ENCODE results near the gene CNTNAP2.
"Not testable (repeated sequence)": the region's sequence is repeated elsewhere in the genome, so short reads cannot be mapped to it uniquely, and the experiment has no call there.

The CNTNAP2 gene

DNA sequence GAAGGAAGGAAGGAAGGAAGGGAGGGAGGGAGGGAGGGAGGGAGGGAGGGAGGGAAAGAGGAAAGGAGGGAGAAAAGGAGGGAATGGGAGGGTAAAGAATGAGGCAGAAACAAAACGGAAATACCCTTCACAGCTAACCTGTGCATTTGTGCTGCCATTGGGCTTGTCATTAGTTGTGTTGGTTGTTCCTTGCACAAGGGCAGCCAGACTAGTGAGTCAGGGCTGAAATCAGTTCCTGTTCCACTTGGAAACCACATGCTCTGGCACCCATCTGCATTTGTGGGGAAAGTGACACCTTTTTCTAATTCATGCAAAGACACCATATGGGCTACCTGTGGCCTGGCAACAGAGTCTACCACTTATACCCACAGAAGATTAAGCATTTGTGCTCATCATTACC, 1469.9 kb downstream of the CNTNAP2 start:
- in situ Hi-C loops (cut with HindIII; ENCODE audit: low pct_unique_long_range_greater_than_20kb, low sequenced_read_pairs): no loop called here
- no peak for DNase-seq (ENCODE audit: low read depth in 1 of 2, low spot score in 1 of 2)
- no peak for TF ChIP-seq JUND (IDR thresholded peaks at IDR 0.05; ENCODE audit: low read depth)

- TF ChIP-seq JUND (IDR thresholded peaks at IDR 0.05; ENCODE audit: low read depth): no peak
- in situ Hi-C loops (cut with HindIII; ENCODE audit: low pct_unique_long_range_greater_than_20kb, low sequenced_read_pairs): no loop called here
- DNase-seq (ENCODE audit: low read depth in 1 of 2, low spot score in 1 of 2): no peak
Measured at GRCh38 chr7:147593271-147594057, 1476.9 kb downstream of the CNTNAP2 start.

DNA sequence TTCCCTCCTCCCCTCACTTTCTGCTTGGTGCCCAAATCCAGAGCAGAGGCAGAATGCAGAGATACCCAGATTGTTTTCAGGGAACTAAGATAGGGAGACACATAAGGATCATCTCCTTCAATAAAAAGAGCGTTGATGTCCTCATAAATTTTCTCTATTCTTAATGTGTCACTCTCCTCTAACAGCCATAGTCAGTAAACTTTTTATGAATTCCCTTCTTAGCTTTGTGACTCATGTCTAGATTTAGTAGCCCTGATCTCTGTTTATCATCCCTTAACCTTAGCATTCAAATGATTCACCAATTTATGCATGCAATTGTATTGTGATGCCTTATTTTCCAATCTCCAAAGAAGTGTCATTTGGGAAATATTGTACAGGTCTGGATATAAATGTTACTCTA, 1478.4 kb downstream of the CNTNAP2 start:
- no peak for TF ChIP-seq JUND (IDR thresholded peaks at IDR 0.05; ENCODE audit: low read depth)
- in situ Hi-C loops (cut with HindIII; ENCODE audit: low pct_unique_long_range_greater_than_20kb, low sequenced_read_pairs): no loop called here
- DNase-seq (ENCODE audit: low read depth in 1 of 2, low spot score in 1 of 2): no peak

DNA sequence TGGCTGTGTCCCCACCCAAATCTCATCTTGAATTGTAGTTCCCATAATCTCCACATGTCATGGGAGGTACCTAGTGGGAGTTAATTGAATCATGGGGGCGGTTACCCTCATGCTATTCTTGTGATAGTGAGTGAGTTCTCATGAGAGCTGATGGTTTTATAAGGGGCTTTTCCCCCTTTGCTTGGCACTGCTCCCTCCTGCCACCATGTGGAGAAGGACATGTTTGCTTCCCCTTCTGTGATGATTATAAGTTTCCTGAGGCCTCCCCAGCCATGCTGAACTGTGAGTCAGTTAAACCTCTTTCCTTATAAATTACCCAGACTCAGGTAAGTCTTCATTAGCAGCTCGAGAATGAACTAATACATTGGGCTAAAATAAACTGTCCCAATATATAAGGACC, 1482.1 kb downstream of the CNTNAP2 start:
- in situ Hi-C loops (cut with HindIII; ENCODE audit: low pct_unique_long_range_greater_than_20kb, low sequenced_read_pairs); DNase-seq (ENCODE audit: low read depth in 1 of 2, low spot score in 1 of 2): not testable (repeated sequence)

DNA sequence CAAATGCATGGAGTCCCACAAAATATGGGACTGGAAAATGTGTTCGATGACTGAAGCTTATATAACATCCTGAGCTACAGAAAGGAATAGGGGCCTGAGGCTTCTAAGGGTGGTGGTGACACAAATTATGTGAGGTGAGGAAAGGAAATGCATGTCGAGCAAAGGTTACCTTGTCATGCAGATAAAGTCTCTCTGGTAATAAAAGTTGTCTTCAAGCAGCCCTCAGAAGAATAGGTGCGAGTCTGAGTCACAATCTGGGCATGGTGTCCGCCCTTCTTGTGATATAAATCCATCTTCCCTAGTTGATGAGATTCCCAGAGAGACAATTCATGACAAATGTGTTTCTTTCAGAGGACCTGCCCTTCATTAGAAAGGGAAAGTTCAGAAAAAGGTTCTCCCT, 1488.7 kb downstream of the CNTNAP2 start:
- no peak for TF ChIP-seq JUND (IDR thresholded peaks at IDR 0.05; ENCODE audit: low read depth)
- in situ Hi-C loops (cut with HindIII; ENCODE audit: low pct_unique_long_range_greater_than_20kb, low sequenced_read_pairs): no loop called here

DNA sequence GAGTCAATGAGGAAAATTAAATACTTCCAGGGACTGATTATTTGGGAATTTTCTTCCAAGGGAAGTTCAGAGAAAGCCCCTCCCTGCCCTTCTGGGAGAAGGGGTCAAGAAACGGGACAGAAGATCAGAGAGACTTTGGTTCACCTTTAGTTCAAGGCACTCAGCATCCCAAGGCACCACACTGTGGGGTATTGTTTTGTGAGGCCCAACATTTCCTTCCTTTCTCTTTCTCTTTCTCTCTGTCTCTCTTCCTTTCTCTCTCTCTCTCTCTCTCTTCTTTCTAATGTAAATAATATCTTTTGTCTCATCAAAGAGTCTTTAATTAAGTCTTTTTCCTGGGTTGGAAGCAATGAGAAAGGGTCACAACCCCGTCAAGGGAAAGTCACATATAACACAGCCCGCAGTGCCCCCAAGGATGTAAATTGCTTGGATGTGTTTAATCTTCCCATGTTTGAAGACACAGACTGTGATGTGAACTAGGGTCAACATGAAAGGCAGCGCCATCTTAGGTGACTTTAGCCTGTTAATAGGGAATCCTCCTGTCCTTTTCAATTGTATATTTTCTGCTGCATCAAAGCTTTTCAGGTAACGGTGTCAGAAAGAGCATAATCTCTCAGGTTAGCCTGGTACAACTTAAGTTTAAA, 1490.7 kb downstream of the CNTNAP2 start:
- in situ Hi-C loops (cut with HindIII; ENCODE audit: low pct_unique_long_range_greater_than_20kb, low sequenced_read_pairs): no loop called here
- TF ChIP-seq JUND (IDR thresholded peaks at IDR 0.05; ENCODE audit: low read depth): no peak
- no peak for DNase-seq (ENCODE audit: low read depth in 1 of 2, low spot score in 1 of 2)

More for the DNA sequence above, 1488.7 kb downstream of the CNTNAP2 start:
- DNase-seq (ENCODE audit: low read depth in 1 of 2, low spot score in 1 of 2): no peak

DNA sequence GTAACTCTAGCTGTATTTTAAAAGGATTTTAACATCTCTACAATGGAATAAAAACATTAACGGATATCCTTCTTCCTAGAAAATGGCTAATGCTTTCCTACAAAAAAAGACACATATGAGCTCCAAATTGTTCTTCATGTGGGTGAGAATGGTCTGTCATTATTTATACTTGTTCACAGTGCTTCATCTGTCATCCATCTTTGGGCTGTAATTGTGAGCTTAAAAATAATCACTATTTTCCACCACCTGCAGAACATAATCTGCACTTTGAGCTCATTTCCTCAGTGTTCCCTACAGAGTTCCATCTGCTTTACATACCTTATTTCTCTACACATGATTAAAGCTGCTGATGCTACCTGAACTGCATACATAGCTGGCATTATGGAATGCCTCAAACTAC, 1494.8 kb downstream of the CNTNAP2 start:
- in situ Hi-C loops (cut with HindIII; ENCODE audit: low pct_unique_long_range_greater_than_20kb, low sequenced_read_pairs): no loop called here
- no peak for TF ChIP-seq JUND (IDR thresholded peaks at IDR 0.05; ENCODE audit: low read depth)
- no peak for DNase-seq (ENCODE audit: low read depth in 1 of 2, low spot score in 1 of 2)

DNA sequence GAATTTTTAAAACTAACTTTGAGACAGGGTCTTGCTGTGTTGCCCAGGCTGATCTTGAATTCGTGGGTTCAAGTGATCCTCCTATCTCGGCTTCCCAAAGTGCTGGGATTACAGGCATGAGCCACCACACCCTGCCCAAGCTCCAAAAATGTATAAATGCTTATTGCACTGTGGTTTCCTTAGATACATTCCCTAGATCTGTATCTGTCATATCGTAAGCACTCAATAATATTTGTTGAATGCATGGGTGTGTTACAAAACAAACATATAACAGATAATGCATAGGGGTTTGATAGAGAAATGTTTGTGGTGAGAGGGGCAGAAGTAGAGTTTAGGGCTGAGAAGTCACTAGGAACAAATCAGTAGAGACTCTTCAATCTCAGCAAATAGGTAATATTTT, 1518.7 kb downstream of the CNTNAP2 start:
- in situ Hi-C loops (cut with HindIII; ENCODE audit: low pct_unique_long_range_greater_than_20kb, low sequenced_read_pairs): no loop called here
- DNase-seq (ENCODE audit: low read depth in 1 of 2, low spot score in 1 of 2): no peak
- no peak for TF ChIP-seq JUND (IDR thresholded peaks at IDR 0.05; ENCODE audit: low read depth)

GRCh38 chr7:147636553-147636952, 1520.0 kb downstream of the CNTNAP2 start:
- TF ChIP-seq JUND (IDR thresholded peaks at IDR 0.05; ENCODE audit: low read depth): no peak

DNA sequence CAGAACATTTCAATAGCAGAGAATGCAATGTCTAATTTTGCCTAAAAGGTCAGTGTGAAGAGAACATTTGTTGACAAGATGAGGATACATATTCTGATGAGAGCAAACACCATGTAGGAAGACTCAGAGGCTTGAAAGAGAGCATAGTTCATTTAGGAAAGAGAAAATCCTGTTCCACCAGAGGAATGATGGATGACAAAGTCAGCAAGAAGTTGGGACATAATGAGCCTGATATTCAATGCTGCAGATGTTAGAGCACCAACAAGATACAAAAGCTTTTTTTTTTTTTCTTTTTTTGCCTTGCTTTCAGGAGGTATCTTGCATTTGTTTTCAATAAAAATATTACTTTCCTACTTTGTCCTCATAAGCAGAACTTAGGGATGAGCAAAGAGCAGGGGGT, 1522.0 kb downstream of the CNTNAP2 start:
- no peak for TF ChIP-seq JUND (IDR thresholded peaks at IDR 0.05; ENCODE audit: low read depth)
- DNase-seq (ENCODE audit: low read depth in 1 of 2, low spot score in 1 of 2): no peak
- in situ Hi-C loops (cut with HindIII; ENCODE audit: low pct_unique_long_range_greater_than_20kb, low sequenced_read_pairs): no loop called here

More at GRCh38 chr7:147636553-147636952, 1520.0 kb downstream of the CNTNAP2 start:
- in situ Hi-C loops (cut with HindIII; ENCODE audit: low pct_unique_long_range_greater_than_20kb, low sequenced_read_pairs): no loop called here
- no peak for DNase-seq (ENCODE audit: low read depth in 1 of 2, low spot score in 1 of 2)

DNA sequence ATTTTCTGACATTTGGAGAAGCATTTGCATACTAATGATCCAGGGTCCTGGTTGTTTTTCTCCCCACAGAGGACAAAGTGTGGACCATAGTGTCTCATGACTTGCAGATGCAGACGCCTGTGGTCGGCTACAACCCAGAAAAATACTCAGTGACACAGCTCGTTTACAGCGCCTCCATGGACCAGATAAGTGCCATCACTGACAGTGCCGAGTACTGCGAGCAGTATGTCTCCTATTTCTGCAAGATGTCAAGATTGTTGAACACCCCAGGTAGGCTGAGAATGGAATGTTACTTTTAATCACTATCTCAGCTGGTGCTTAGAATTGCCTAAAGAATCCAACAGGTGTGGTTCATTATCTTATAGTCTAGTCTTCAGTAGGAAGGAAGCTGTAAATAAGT, 1522.4 kb downstream of the CNTNAP2 start:
- DNase-seq (ENCODE audit: low read depth in 1 of 2, low spot score in 1 of 2): no peak
- TF ChIP-seq JUND (IDR thresholded peaks at IDR 0.05; ENCODE audit: low read depth): no peak
- in situ Hi-C loops (cut with HindIII; ENCODE audit: low pct_unique_long_range_greater_than_20kb, low sequenced_read_pairs): no loop called here

GRCh38 chr7:147639751-147640150, 1523.2 kb downstream of the CNTNAP2 start:
- in situ Hi-C loops (cut with HindIII; ENCODE audit: low pct_unique_long_range_greater_than_20kb, low sequenced_read_pairs): no loop called here
- DNase-seq (ENCODE audit: low read depth in 1 of 2, low spot score in 1 of 2): no peak
- TF ChIP-seq JUND (IDR thresholded peaks at IDR 0.05; ENCODE audit: low read depth): no peak

- no peak for TF ChIP-seq JUND (IDR thresholded peaks at IDR 0.05; ENCODE audit: low read depth)
- no peak for DNase-seq (ENCODE audit: low read depth in 1 of 2, low spot score in 1 of 2)
Measured at GRCh38 chr7:147640821-147641220, 1524.2 kb downstream of the CNTNAP2 start.

More at GRCh38 chr7:147640821-147641220, 1524.2 kb downstream of the CNTNAP2 start:
- in situ Hi-C loops (cut with HindIII; ENCODE audit: low pct_unique_long_range_greater_than_20kb, low sequenced_read_pairs): no loop called here

Measured in T47D (cell line).